HG03432 (cell line): ENCODE results near the gene NTRK3.
"Not testable (repeated sequence)": the region's sequence is repeated elsewhere in the genome, so short reads cannot be mapped to it uniquely, and the experiment has no call there.

Source experiments
- ATAC-seq: cut with Tn5 transposase; IDR thresholded peaks from one replicate; pipeline ENCODE4 v1.9.1; 2021; ENCODE audit warnings: mild to moderate bottlenecking, moderate library complexity; ENCODE audit not compliant: unreplicated experiment

The NTRK3 gene

GRCh38 chr15:88042047-88042446 lies 214.5 kb downstream of the NTRK3 start:
- ATAC-seq, result no peak

DNA sequence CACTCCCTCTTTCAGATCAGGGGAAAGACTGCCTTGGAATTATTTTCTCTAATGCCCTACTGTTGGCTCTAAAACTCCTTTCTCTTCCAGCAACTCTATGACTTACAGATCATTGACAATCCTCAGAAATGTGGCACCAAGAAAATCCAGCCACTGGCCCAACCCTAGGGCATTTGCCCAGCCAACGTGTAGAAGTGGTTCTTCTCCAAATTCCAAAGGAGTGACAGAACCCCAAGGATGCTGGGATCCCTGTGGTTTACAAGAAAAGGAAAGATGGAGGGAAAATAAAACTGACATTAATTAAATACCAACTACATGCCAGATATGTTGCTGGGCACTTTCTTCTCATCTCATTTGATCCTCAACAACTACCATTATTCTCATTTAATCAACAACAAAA lies 216.0 kb downstream of the NTRK3 start:
- no peak for ATAC-seq

GRCh38 chr15:88038261-88038660 lies 218.3 kb downstream of the NTRK3 start:
- ATAC-seq, result no peak

DNA sequence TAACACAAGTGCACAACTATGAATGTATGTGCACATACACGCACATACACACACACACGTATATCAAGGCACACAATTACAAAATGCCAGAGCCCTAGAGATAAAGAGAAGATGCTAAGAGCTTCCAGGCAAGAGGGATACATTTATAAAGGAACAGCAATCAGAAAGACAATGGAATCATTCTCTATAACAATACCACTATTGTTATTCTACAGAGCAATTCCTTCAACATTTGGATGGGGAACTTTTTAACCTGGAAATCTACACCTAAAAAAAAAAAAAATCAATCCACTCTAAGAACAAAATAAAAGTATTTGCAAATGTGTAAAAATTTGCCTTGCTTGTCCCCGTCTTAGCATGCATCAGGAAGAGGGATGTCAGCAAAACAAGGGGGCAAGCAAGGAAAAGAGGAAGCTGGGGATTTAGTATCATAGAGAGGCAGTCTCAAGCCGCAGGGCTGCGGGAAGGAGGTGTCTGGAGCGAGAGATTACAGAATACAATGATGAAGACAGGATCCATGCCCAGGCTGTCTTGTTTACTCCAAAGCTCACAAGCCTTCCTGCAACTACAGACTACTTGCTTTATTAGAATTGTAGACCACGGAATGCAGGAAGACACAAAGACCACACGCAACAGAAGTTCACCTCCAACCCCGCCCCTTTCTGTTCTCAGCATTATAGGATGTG lies 220.2 kb downstream of the NTRK3 start:
- no peak for ATAC-seq

GRCh38 chr15:88035381-88035780 lies 221.2 kb downstream of the NTRK3 start:
- ATAC-seq, result no peak

DNA sequence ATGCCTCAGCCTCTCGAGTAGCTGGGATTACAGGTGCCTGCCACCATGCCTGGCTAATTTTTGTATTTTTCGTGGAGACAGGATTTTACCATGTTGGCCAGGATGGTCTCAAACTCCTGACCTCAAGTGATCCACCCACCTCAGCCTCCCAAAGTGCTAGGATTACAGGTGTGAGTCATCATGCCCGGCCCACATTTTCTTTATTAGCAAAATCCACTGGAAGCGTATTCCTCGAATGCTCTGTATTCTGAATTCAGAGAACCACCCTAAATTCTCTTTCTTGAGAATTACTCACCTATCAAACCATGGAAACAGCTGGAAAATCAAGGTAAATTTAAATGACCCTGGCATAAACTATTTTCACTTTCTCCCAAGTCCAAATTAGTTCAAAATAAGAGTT lies 223.1 kb downstream of the NTRK3 start:
- not testable (repeated sequence) for ATAC-seq

DNA sequence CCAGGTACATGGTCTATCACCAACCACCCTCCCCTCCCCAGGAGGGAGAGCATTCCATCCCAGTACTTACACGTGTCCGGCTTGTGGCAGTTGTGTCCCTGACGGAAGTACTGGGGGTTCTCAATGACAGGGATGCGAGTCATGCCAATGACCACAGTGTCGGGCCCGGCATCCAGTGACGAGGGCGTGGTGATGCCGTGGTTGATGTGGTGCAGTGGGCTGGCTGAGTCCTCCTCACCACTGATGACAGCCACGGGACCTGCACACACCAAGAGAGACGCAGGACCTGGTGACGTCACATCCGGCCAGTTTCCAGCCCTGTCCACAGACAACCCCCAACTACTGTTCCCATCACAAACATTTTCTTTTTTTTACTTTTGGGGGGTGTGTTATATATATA lies 223.8 kb downstream of the NTRK3 start:
- ATAC-seq, result no peak

GRCh38 chr15:88031461-88031860 lies 225.1 kb downstream of the NTRK3 start:
- no peak for ATAC-seq

DNA sequence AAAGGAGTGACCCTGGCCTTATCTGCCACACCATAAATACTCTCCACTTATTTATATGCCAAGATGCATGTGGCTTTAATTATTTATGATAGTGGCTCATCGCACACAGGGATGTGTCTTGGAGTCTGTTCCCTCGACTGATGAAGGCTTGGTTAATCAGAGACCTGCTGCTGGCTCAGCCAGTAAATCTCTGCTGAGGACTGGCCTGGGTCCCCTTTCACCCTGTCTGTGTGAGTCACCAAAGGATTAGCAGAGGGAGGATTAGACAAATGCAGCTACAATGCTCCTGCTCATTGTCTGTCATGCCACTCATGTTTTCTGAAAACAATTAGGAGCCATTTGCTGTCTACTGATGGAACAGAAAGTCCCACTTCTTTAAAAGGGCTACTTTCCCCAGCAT lies 226.8 kb downstream of the NTRK3 start:
- ATAC-seq, result no peak

- no peak for ATAC-seq
Measured at GRCh38 chr15:88028024-88028423, 228.5 kb downstream of the NTRK3 start.

DNA sequence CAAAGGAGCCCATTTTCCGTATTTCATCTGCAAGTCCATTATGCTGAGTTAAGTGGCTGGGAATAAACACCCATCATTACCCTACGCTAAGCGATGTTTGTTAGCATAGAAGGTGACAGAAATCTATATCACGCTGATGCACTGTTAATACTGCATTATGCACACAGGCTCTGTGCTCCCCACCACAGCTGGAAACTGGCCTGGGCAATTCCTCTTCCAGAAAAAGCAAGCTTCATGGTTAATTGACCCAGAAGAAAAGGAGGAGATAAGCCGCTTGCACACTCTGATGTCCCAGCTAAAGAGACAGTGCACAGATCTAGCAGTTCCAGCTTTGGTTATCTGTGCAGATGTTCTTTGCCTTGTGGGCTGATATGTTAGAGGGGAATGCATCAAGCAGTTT lies 232.6 kb downstream of the NTRK3 start:
- ATAC-seq, result no peak

GRCh38 chr15:88022716-88023115 lies 233.8 kb downstream of the NTRK3 start:
- ATAC-seq, result no peak

GRCh38 chr15:88021601-88022000 lies 234.9 kb downstream of the NTRK3 start:
- no peak for ATAC-seq

- no peak for ATAC-seq
Measured at GRCh38 chr15:88020806-88021205, 235.7 kb downstream of the NTRK3 start.

GRCh38 chr15:88019656-88020055 lies 236.9 kb downstream of the NTRK3 start:
- ATAC-seq, result no peak

DNA sequence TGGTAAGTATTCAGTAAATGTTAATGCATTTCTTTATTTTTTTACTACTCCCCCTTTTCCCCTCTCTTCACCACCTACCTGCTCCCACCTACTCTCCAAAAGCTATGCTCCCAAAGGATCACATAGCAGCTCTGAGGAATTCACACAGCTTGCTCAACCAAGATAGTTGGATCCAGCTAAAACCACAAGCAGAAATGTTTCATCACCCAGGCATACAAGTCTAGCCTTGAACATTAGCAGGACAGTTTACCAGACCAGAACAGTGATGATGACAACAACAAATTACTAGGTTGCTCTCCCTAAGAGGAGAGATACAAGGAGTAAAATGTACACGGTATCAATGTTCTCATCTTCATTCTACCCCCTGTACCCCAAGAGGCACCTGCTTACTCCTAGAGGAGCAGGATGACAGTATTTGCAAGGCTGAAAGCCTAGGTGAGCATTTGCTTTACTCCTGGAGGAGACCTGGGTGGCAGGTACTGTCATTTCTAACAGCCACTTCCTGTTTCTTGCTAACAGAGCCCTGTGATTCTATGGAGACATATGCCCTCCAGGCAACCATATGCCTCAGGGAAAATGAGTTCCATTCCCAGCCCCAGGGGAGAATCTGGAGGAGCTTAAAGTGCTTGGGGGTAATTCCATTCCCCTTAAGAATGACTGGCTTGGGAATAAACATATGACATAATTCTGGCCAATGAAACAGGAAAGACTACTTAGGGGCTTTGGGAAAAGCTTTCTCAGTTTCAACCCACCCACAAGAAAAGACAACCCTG lies 237.5 kb downstream of the NTRK3 start:
- no peak for ATAC-seq

DNA sequence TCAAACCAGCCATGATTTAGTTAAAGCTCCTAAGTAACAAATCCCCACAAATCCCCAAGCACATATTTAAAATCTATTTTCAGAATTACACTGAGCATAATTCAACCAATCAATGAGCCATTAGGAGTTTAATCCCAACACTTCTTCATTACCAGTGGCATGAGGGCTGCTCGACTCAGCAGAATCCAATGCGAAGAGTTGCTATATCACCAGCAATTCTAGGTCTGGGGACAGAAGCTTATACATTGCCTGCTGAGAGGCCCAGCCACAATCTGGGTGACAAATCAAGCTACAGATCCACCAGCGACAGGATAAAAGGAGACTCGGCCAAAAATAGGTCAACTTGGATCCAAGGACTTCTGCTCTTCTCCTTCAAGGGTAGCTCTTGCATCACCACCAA lies 238.8 kb downstream of the NTRK3 start:
- no peak for ATAC-seq

DNA sequence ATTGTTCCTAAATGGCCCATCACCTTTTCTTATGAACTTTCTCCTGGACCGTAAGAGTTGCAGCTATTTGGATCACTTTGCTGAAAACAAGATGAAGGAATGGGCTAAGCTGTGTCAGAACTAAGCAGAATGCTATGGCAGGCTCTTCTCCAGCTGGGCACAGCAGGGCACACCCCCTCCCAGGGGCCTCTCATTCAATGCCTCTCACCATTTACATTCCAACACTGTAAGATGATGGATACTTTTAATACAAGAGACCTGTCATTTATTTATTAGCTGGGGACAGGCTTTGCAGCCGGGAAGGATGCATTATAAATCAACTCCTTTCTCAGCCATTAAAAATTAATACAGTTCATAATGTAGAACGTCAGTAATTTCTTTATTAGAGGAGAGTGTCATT lies 240.1 kb downstream of the NTRK3 start:
- no peak for ATAC-seq

GRCh38 chr15:88015228-88015860 lies 241.2 kb downstream of the NTRK3 start:
- ATAC-seq, result no peak

DNA sequence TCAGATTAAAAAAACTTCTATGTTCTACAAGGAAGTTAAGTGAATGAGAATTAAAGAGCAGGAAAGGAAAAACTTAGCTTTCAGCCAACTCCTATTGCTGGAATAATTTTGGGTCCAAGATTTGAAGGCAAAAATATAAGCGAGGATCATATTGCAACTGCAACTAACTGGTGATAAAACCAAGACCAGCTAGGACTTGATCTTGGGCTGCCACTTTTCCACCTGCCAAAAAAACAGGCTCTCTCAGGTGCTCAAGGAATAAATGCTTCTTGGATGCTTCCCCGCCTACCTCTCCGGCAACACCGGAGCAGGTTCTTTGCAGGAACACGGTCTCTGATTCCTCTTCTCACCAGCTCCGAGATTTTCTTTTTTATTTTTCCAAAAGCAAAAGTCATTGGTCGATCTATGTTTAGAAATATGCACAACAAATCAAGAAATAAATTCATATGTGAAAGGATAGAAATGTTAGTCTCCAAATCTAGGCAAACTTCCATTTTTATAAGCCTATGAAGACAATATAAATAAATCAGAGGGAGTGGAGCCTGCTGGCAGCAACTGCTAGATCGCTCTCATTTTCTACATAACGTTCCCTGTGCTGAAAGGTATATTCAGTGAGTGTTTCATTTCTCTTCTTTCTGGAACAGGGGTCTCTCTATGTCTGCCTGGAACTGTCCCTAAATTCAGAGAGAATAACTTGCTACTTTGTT lies 241.9 kb downstream of the NTRK3 start:
- ATAC-seq, result no peak

GRCh38 chr15:88013111-88013510 lies 243.4 kb downstream of the NTRK3 start:
- ATAC-seq, result no peak
